HG03108 (cell line): ENCODE data around the gene ITSN2.
"Not testable (repeated sequence)": the region's sequence is repeated elsewhere in the genome, so short reads cannot be mapped to it uniquely, and the experiment has no call there.

Experiments
- ATAC-seq: cut with Tn5 transposase; IDR thresholded peaks from one replicate; pipeline ENCODE4 v1.9.1; 2021; ENCODE audit warnings: moderate library complexity; ENCODE audit not compliant: unreplicated experiment

ITSN2 gene

DNA sequence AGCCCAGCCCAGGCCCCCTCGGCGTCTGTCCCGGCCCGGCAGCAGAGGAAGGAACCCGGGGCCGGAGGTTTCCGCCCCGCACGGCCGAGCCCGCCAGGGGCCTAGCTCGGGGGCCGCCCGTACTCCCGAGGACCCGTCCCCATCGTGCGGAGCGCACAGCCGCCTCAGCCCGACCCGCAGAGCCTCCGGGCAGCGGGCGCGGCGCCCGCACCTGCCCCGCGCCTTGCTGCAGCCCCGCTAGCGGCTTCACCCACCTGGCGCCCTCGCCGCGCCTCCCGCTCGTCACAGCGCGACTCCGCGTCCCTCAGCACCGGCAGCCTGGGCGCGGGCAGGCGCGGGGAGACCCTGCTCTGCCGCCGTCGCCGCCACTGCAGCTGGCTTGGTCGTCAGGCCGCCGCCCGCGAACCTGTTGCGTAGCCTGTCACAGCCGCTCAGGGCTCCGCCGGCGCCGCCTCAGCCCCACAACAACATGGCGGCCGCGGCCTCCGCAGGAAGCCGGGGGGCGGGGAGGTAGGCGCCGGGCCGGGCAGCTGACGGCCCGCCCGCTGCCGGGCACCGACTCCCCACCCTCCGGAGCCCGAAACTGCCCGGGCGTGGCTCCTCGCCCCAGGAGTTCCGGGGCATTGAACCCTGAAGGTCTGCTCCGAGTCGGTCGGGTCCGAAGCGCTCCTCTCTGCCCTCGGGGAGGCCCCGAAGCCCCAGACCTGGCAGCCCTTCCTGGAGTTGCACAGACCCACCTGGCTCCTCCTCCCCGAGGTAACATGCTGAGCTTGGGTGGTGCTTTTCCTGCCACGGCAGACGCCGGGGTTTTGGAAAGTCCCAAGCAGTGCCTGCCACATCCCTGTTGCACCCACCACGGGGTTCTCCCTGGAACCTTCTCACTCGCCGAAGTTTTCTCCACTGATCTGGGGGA is at the start of gene ITSN2:
TSS of gene ITSN2 (minus strand) at position 487 of the 913 bp plus-strand sequence. CDS start 32,454 bp downstream, outside the sequence.
- peak; percentile 67 for ATAC-seq

DNA sequence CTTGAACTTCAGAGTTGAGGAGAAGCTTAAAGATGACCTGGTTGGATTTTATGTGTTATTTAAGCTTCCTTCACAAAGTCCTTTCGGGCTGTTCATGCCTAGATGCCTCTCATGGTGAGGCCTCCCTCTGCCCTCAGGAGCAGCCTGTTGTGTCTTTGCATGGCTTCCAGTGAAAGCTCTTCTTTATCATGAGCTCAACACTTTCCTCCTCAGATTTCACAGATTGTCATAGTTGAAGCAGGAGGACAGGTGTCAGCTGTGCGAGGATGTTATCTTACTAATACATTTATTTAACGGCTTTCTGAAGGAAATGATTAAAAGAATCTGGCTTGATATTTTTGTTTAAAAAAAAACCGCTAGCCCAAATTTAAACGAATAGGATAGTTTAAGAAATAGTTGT is 48.8 kb upstream of the ITSN2 start:
- no peak for ATAC-seq

GRCh38 chr2:24408704-24409103 is 48.4 kb upstream of the ITSN2 start:
- ATAC-seq = not testable (repeated sequence)

- ATAC-seq = no peak
Observed at GRCh38 chr2:24404491-24404921, 44.2 kb upstream of the ITSN2 start.

DNA sequence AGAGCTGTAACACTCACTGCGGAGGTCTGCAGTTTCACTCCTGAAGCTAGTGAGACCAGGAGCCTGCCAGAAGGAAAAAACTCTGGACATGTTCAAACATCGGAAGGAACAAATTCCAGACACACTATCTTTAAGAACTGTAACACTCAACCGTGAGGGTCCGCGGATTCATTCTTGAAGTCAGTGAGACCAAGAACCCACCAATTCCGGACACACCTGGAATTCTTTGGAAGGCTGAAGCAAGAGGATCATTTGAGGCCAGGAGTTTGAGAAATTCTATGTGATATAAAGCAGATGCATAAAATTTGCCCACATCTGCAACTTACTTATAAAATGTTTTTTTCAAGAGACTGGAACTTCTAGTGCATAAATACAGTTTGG is 43.5 kb upstream of the ITSN2 start:
- no peak for ATAC-seq

DNA sequence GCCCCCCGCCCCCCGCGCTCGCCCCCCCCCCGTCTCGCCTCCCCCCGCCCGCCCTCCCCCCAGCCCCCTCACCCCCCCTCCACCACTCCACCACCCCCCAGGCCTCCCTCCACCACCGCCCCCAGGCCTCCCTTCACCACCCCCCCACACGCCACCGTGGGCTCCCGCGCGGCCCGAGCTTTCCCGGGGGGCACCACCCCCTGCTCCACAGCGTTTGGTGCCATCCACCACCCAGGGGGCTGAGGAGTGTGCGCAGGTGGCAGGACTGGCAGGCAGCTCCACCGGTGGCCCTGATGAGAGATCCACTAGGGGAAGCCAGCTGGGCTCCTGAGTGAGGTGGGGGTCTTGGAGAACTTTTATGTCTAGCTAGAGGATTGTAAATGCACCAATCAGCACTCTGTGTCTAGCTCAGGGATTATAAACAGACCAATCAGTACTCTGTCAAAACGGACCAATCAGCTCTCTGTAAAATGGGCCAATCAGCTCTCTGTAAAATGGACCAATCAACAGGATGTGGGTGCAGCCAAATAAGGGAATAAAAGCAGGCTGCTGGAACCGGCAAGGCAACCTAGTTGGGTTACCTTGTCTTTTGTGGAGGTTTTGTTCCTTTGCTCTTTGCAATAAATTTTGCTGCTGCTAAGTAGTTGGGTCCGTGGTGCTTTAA is 43.0 kb upstream of the ITSN2 start:
- no peak for ATAC-seq

- no peak for ATAC-seq
Observed at GRCh38 chr2:24402242-24403097, 42.1 kb upstream of the ITSN2 start.

DNA sequence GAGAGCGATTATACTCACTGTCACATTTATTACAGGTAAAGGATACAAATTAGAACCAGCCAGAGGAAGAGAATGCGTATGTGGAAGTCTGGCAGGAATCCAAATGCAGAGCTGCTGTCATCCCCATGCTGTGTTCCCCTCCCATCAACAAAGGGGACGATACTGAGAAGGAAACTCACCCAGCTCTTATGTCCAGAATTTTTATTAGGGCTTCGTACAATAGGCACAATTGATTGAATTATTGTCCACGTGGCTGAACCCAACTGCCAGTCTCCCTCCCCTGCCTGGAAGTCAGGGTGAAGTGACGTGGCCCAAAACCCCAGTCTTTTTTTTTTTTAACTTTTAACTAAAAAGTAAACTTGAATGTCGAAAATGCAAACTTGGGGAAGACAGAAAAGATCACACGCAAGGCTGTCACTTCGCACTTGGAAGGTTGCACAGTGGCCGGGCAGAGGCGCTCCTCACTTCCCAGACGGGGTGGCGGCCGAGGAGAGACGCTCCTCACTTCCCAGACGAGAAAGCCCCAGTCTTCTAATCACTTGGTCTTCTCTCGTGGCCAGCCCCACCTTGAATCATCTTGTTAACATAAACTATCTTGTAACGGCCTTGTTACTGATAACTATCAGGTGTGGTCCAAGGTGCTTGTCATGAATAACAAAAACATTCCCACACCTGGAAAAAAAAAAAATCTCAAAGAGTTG is 40.0 kb upstream of the ITSN2 start:
- ATAC-seq = no peak

DNA sequence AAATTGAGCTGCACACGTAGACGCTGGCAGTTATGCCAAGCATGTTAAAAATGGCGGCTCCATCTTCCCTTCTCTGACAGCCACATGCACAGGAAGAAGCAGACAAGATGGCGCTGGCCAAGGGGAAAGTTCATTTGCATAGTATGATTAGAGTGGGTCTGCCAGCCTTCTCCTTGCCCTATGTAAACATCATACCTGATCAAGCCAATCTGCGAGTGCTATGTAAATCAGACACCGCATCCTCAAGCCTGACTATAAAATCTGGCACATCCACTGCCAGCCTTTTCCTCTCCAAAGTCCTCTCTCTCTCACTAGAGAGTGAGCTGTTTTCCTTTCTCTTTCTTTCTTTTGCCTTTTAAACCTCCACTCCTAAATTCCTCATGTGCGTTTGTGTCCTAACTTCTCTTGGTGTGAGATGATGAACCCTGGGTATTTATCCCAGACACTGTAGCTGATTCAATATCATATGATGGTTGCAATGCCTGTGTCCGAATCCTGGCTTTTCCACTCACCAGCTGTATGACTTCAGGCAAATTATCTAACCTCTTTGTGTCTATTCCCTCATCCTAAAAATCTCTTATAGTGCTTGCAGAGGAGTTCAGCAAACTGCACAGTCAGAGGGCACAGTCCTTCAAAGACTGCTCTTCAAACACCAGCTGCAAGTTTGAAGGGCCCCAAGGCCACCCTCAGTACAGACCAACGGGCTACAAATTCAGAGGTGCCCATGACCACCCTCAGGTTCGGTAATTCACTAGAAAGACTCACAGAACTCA is 39.3 kb upstream of the ITSN2 start:
- ATAC-seq = no peak

GRCh38 chr2:24394998-24395397 is 34.7 kb upstream of the ITSN2 start:
- ATAC-seq = no peak

DNA sequence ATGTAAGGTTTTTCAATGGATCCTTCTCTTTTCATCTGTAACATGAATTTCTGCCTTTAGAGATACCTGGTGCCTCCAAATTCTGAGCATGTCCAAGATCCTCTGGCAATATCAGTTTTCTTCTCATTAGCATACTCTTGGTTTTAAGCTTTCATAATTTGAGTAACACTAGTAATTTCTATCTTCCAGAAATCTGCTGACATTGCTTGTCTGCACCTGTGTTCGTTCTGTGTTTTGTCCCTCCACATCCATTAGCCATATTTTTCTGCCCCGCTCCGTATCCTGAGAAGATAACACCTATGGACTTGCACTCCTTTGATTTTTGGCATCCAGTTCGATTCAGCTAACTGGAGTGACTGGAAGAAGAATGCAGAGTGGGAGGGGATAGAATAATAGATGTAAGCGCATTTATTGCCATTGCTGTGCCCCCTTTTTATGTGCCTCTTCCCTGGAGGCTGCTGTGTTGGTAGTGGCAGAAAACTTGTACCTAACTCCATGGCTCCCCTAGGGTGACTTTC is 32.3 kb upstream of the ITSN2 start:
- no peak for ATAC-seq

GRCh38 chr2:24385366-24385765 is 25.0 kb upstream of the ITSN2 start:
- no peak for ATAC-seq

DNA sequence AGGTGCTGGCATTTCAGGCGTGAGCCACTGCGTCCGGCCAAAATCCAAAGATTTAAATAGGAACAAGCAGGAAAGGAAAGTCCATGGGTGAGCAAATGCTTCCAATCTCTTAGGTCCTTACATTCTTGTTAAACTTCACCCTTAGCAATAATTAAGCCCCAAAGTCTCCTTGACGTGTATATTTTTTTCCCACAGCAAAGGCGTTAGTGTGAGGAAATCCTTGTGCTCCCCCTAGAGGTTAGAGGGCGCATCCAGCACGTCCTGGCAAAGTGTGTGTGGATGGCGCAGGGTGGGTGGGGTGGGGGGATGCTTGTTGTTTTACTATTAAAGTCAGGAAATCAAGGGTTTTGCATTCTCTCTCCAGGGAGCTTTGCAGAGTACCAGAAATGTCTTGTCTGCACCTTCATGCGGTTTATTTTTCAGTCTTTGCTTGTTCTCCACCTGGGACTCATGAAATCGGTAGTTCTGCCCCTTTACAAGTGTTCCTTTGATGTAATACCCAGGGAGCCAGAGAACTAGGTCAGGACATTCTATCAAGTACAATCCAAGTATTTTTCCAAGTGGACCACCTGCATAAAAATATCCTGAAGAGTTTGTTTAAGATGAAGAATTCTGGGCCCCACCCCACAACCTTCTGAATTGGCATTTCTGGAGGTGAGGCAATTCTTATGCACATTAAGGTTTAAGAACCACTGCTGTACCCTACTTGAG is 22.2 kb upstream of the ITSN2 start:
- ATAC-seq = no peak

- no peak for ATAC-seq
Observed at GRCh38 chr2:24380820-24381219, 20.5 kb upstream of the ITSN2 start.

DNA sequence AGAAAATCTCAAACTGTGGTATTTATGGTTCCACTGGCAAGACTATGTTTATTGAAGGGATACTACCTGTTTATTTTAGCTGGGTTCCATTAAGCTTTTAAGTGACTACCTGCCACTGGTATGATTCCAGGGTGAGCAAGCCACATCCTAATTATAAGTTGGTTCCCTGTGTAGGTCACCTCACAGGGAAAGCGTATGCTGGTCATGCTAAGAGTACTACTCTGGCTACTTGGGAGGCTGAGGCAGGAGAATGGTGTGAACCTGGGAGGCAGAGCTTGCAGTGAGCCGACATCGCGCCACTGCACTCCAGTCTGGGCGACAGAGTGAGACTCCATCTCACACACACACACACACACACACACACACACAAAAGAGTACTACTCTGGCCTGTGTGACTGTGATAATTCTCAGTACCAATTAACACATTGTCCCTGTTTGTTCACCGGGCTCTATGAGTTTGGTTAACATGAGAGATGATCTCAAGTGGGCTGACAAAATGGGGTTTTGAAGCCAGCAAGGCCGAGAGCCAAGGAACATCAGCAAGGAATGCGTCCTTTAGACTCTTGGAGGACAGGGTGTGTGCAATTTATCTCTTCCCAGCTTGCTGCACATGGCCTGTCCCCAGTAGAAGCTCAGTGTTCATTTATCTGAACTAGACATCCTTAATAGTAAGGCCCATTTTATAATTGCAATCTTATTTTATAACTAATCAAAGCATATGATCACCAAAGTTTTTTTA is 15.2 kb upstream of the ITSN2 start:
- ATAC-seq = no peak

DNA sequence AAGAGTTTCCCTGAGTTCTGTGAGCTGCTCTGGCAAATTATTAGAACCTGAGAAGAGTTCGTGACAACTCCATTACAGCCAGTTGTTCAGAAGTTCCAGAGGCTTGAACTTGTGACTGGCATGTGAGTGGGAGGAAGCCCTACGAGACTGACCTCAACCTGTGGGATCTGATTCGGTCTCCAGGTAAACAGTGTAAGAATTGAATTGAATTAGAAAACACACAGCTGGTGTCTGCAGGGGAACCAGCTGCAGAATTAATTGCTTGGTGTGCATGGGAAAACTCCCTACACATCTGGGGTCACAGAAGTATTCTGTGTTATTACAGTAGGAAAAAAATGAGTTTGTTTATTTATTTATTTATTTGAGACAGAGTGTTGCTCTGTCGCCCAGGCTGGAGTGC is 14.0 kb upstream of the ITSN2 start:
- no peak for ATAC-seq

GRCh38 chr2:24372033-24372432 is 11.7 kb upstream of the ITSN2 start:
- no peak for ATAC-seq

GRCh38 chr2:24365826-24366225 is 5.5 kb upstream of the ITSN2 start:
- ATAC-seq = no peak
